ENCODE results near the gene TEX19. TPM values are rescaled to one million over a fixed set of nuclear protein-coding genes. Genes with fewer than 3 reads are reported as not detected.

Gene TEX19
- total and polyA plus RNA-seq, 3 donors from 2014 or later, result 21.9 to 37.8 (median 31.2) TPM

- TF ChIP-seq, protein P1, sequence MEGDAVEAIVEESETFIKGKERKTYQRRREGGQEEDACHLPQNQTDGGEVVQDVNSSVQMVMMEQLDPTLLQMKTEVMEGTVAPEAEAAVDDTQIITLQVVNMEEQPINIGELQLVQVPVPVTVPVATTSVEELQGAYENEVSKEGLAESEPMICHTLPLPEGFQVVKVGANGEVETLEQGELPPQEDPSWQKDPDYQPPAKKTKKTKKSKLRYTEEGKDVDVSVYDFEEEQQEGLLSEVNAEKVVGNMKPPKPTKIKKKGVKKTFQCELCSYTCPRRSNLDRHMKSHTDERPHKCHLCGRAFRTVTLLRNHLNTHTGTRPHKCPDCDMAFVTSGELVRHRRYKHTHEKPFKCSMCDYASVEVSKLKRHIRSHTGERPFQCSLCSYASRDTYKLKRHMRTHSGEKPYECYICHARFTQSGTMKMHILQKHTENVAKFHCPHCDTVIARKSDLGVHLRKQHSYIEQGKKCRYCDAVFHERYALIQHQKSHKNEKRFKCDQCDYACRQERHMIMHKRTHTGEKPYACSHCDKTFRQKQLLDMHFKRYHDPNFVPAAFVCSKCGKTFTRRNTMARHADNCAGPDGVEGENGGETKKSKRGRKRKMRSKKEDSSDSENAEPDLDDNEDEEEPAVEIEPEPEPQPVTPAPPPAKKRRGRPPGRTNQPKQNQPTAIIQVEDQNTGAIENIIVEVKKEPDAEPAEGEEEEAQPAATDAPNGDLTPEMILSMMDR (IDR thresholded peaks at IDR 0.05), result no peak
- TF ChIP-seq POLR2A (IDR thresholded peaks at IDR 0.05), result no peak
- 86 to 92% methylated on average over 19 of the region's 19 CpGs for WGBS, 2 donors
- H3K36me3 ChIP-seq (ENCODE audit: low read depth, missing control alignments), result no peaks in the 10 kb centered on the region
- no peaks in the 10 kb centered on the region for H3K27me3 ChIP-seq
- no peak overlapping the region for H3K4me3 ChIP-seq
- no peak for DNase-seq
- H3K27ac ChIP-seq, result no peak overlapping the region
- intact Hi-C loops (cut with DNase I; ENCODE audit: low total_unique reads), result no loop called here
- H3K4me1 ChIP-seq, result no peaks in the 10 kb centered on the region
- H3K9me3 ChIP-seq, result no peaks in the 10 kb centered on the region
Observed at GRCh38 chr17:82400830-82401229, 41.8 kb downstream of the TEX19 start.

DNA sequence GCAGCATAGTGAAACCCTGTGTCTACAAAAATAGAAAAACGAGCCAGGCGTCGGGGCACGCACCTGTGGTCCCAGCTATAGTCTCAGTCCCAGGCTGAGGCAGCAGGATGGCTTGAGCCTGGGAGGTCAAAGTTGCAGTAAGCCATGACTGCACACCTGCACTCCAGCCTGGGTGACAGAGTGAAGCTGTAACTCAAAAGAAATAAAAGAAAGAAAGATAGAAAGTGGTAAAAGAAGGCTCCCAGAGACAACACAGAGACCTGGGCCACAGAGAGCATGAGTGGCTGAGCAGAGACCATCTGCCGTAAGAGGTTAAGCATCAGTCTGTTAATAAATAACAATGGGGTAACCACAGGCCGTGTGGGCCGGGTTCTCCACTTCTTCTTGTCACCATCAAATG lies 43.8 kb downstream of the TEX19 start:
- Histone ChIP-seq H3K9me3 (no peaks in the 10 kb centered on the region), H3K4me1 (no peaks in the 10 kb centered on the region), H3K36me3 (ENCODE audit: low read depth, missing control alignments) (no peaks in the 10 kb centered on the region), H3K4me3 (no peak overlapping the region), H3K27ac (no peak overlapping the region), H3K27me3 (no peaks in the 10 kb centered on the region)
- TF ChIP-seq, protein P1 (IDR thresholded peaks at IDR 0.05), result no peak
- TF ChIP-seq POLR2A (IDR thresholded peaks at IDR 0.05), result no peak
- DNase-seq, result no peak
- intact Hi-C loops (cut with DNase I; ENCODE audit: low total_unique reads), result no loop called here
- WGBS, 2 donors, result 85 to 90% methylated on average over 7 of the region's 7 CpGs

GRCh38 chr17:82403662-82404660 lies 44.9 kb downstream of the TEX19 start:
- TF ChIP-seq, protein P1 (IDR thresholded peaks at IDR 0.05), result no peak
- TF ChIP-seq POLR2A (IDR thresholded peaks at IDR 0.05), result no peak
- Histone ChIP-seq H3K4me1 (no peaks in the 10 kb centered on the region), H3K27ac (no peak overlapping the region), H3K36me3 (ENCODE audit: low read depth, missing control alignments) (no peaks in the 10 kb centered on the region), H3K27me3 (no peaks in the 10 kb centered on the region), H3K4me3 (peak overlapping the region in 1 of 2 donors; percentile 17), H3K9me3 (no peaks in the 10 kb centered on the region)
- 80 to 91% methylated on average over 29 to 67 of the region's 67 CpGs for WGBS, 2 donors
- DNase-seq, result no peak
- intact Hi-C loops (cut with DNase I; ENCODE audit: low total_unique reads), result no loop called here

DNA sequence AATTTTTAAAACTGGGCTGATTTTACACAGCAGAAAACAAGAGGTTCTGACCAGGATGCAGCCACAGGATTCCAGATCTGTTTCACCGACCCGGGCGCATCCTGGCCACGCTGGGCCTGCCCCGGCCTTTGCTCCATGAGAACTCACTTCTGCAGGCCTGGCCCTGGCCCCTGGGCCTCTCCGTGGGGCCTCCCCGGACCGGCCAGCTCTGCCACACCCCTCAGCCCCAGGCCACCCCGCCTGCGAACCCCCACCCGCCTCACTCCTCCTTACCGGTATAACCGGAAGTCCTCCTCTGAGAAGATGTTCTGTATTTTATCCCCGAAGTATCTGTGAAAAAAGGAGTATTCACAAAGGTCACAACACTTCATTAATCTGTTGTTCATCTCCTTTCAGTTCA lies 46.0 kb downstream of the TEX19 start:
- no peak for TF ChIP-seq POLR2A (IDR thresholded peaks at IDR 0.05)
- TF ChIP-seq, protein P1 (IDR thresholded peaks at IDR 0.05), result no peak
- Histone ChIP-seq H3K36me3 (ENCODE audit: low read depth, missing control alignments) (no peaks in the 10 kb centered on the region), H3K27me3 (no peaks in the 10 kb centered on the region), H3K9me3 (no peaks in the 10 kb centered on the region), H3K4me3 (no peak overlapping the region), H3K27ac (no peak overlapping the region), H3K4me1 (no peaks in the 10 kb centered on the region)
- intact Hi-C loops (cut with DNase I; ENCODE audit: low total_unique reads), result no loop called here
- DNase-seq, result no peak
- 94% methylated on average over 14 of the region's 14 CpGs for WGBS, 2 donors
